B cell (primary cell): Measurements from ENCODE around the gene CARD10. TPM values are rescaled to one million over a fixed set of nuclear protein-coding genes. Genes with fewer than 3 reads are reported as not detected.
A peak's percentile ranks its signal among the peaks of the same experiment; 100 is the strongest.

ENCODE experiments used
- ATAC-seq: fragments of 200-7000 bp; cut with Tn5 transposase; one replicate; pipeline ENCODE4 v1.10.0; 2021; ENCODE audit warnings: low read depth, mild to moderate bottlenecking, moderate number of reproducible peaks, moderate library complexity
- CTCF ChIA-PET: fragments of 350-600 bp; sonication (Branson Sonifier 250); formaldehyde crosslinking; loops from one replicate; lab custom pipeline; 2021; ENCODE audit warnings: antibody characterized with exemption, inconsistent platforms; lab: Charles Lee
- POLR2A ChIA-PET: fragments of 350-600 bp; sonication (Branson Sonifier 250); formaldehyde crosslinking; loops from one replicate; lab custom pipeline; 2021; ENCODE audit warnings: antibody characterized with exemption; lab: Charles Lee
- DNase-seq: peaks from one replicate; pipeline ENCODE4 v3.0.0; 2013
- H2AFZ ChIP-seq: 2 replicates; pipeline ENCODE4 v1.6.1; 2012; ENCODE audit warnings: mild to moderate bottlenecking, low read depth, low read length; ENCODE audit not compliant: insufficient read depth, poor library complexity, severe bottlenecking
- H3K27ac ChIP-seq, 2 donors: 1 replicate in 1 of 2; 2 replicates in 1 of 2; pipeline ENCODE4 v1.5.1; 2012 to 2013; ENCODE audit warnings: low read length in 2 of 2, mild to moderate bottlenecking in 2 of 2, moderate library complexity in 1 of 2
- H3K27me3 ChIP-seq, 4 experiments: fragments of 200-600 bp in 1 of 4; sonication (generic) in 1 of 4; replicated peaks in 1 of 4; 1 replicate in 2 of 4; 2 replicates in 2 of 4; pipeline versions ENCODE4 v1.6.1 to v1.7.0; 2013 to 2016; ENCODE audit warnings: low read length in 3 of 4, mild to moderate bottlenecking in 2 of 4, mixed read lengths in 1 of 4, moderate library complexity in 1 of 4; ENCODE audit not compliant: insufficient read depth in 4 of 4, control insufficient read depth in 3 of 4; ENCODE audit errors: control extremely low read depth in 1 of 4
- H3K36me3 ChIP-seq, 2 experiments: replicated peaks in 1 of 2; 1 replicate in 1 of 2; 2 replicates in 1 of 2; pipeline versions ENCODE4 v1.6.1 to v1.7.1; 2013; ENCODE audit warnings: low read length in 1 of 2; ENCODE audit not compliant: insufficient read depth in 2 of 2, control insufficient read depth in 1 of 2; ENCODE audit errors: control extremely low read depth in 1 of 2, extremely low read depth in 1 of 2
- H3K4me1 ChIP-seq, 2 donors: fragments of 200-600 bp in 1 of 2; sonication (generic) in 1 of 2; 1 replicate in 1 of 2; 2 replicates in 1 of 2; pipeline versions ENCODE4 v1.5.1 to v1.6.1; 2013 to 2017; ENCODE audit warnings: low read length in 2 of 2; ENCODE audit not compliant: control insufficient read depth in 2 of 2, insufficient read depth in 2 of 2
- H3K4me2 ChIP-seq: replicated peaks from 2 replicates; pipeline ENCODE3; 2012; ENCODE audit warnings: mild to moderate bottlenecking, low read depth, low read length; ENCODE audit not compliant: poor library complexity, severe bottlenecking
- H3K4me3 ChIP-seq, 5 experiments: fragments of 200-600 bp in 1 of 5; sonication (generic) in 1 of 5; 1 replicate in 3 of 5; 2 replicates in 2 of 5; pipeline versions ENCODE4 v1.5.1 to v1.7.0; 2011 to 2016; ENCODE audit warnings: low read length in 4 of 5, mild to moderate bottlenecking in 4 of 5, low read depth in 2 of 5, control low read depth in 1 of 5, moderate library complexity in 1 of 5; ENCODE audit not compliant: insufficient read depth in 1 of 5; ENCODE audit errors: control extremely low read depth in 1 of 5, extremely low read depth in 1 of 5
- H3K79me2 ChIP-seq: fragments of 200-600 bp; sonication (generic); one replicate; pipeline ENCODE4 v1.6.0; 2016; ENCODE audit warnings: low read length; ENCODE audit not compliant: control insufficient read depth, insufficient read depth
- H3K9ac ChIP-seq: fragments of 200-600 bp; sonication (generic); 2 replicates; pipeline ENCODE4 v1.6.1; 2017; ENCODE audit warnings: mild to moderate bottlenecking, low read length, moderate library complexity
- H3K9me3 ChIP-seq, 3 donors: one replicate each; pipeline versions ENCODE4 v1.6.1 to v1.7.1; 2013; ENCODE audit warnings: low read length in 2 of 3; ENCODE audit not compliant: control insufficient read depth in 2 of 3, insufficient read depth in 1 of 3; ENCODE audit errors: control extremely low read depth in 1 of 3
- H4K20me1 ChIP-seq: 2 replicates; pipeline ENCODE4 v1.6.0; 2012; ENCODE audit warnings: mild to moderate bottlenecking, low read length; ENCODE audit not compliant: insufficient read depth, control insufficient read depth, poor library complexity, severe bottlenecking
- H3K27ac Mint-ChIP-seq: one replicate; pipeline ENCODE4 v1.8.0; 2021; ENCODE audit warnings: mixed read lengths
- H3K27me3 Mint-ChIP-seq: one replicate; pipeline ENCODE4 v1.8.0; 2021; ENCODE audit warnings: mixed read lengths
- H3K4me1 Mint-ChIP-seq: one replicate; pipeline ENCODE4 v1.8.0; 2021; ENCODE audit warnings: mixed read lengths
- H3K4me3 Mint-ChIP-seq: one replicate; pipeline ENCODE4 v1.8.0; 2021; ENCODE audit warnings: mixed read lengths
- H3K9me3 Mint-ChIP-seq: one replicate; pipeline ENCODE4 v1.8.0; 2022; ENCODE audit warnings: mixed read lengths; ENCODE audit not compliant: insufficient read depth
- CTCF ChIP-seq: fragments of 200-600 bp; IDR thresholded peaks from one replicate; pipeline ENCODE4 v1.8.0; 2022; ENCODE audit warnings: antibody characterized with exemption, mild to moderate bottlenecking
- EZH2 ChIP-seq: IDR thresholded peaks from 2 replicates; pipeline ENCODE4 v1.6.1; 2012; ENCODE audit warnings: borderline replicate concordance, low read depth, mild to moderate bottlenecking, moderate library complexity, low read length; ENCODE audit not compliant: insufficient read depth, poor library complexity, severe bottlenecking
- WGBS: methylation state at CpG from one replicate; pipeline ENCODE4 v1.1.5; 2013; ENCODE audit warnings: missing lambda C conversion rate; ENCODE audit not compliant: insufficient coverage; 5-methylcytosine and 5-hydroxymethylcytosine counted together
- intact Hi-C: fragments of 100-400 bp; cut with micrococcal nuclease; formaldehyde crosslinking; loops from one replicate; pipeline ENCODE4 v1.10.0; 2022
- polyA plus RNA-seq: library from polyadenylated mRNA; depleted of rRNA; stranded (reverse); fragments of >200 nt; gene quantifications from 2 replicates; pipeline ENCODE4 v1.2.3, GENCODE V29; 2012
- total RNA-seq, 2 donors: library from RNA; stranded (reverse); fragments of 120-200 nt in 1 of 2; gene quantifications; 1 replicate in 1 of 2; 2 replicates in 1 of 2; pipeline versions ENCODE4 v1.2.3 to v1.2.4, GENCODE V29; 2013 to 2022

Gene CARD10
- total and polyA plus RNA-seq, 2 donors (not counting 1 experiment from before 2014, with no cell fraction given) = not detected

- no peak overlapping the region for H3K9ac ChIP-seq
- ChIA-PET POLR2A (interaction anchor here (0.6 kb wide), 1 partner anchor 78 kb away, joined by 7 read pairs; no protein-coding TSS in a partner anchor), CTCF (interaction anchor here (0.6 to 4.8 kb wide), 12 partner anchors 9 to 376 kb away, joined by 3 to 69 read pairs (median 4); no protein-coding TSS in a partner anchor)
- DNase-seq (no peak), ATAC-seq (no peak)
- H3K4me1 ChIP-seq = peaks cover 35 to 40% of the 10 kb centered on the region in 2 donors
- WGBS = 94% methylated on average over 9 of the region's 14 CpGs
- H3K4me1 Mint-ChIP-seq = peaks cover 34% of the 10 kb centered on the region
- H3K9me3 ChIP-seq = peaks cover 0 to 22% (median 0%) of the 10 kb centered on the region in 3 donors
- H4K20me1 ChIP-seq = no peaks in the 10 kb centered on the region
- peak overlapping the region; percentile 67 for H3K27ac Mint-ChIP-seq
- no peak overlapping the region for H2AFZ ChIP-seq
- H3K4me3 Mint-ChIP-seq = peak overlapping the region; percentile 78
- TF ChIP-seq CTCF (peak; percentile 42), EZH2 (no peak)
- H3K79me2 ChIP-seq = no peaks in the 10 kb centered on the region
- intact Hi-C loops = no loop called here
- H3K27me3 ChIP-seq = peaks cover 0 to 57% (median 25%) of the 10 kb centered on the region in 4 experiments
- peaks cover 36% of the 10 kb centered on the region for H3K27me3 Mint-ChIP-seq
- no peaks in the 10 kb centered on the region for H3K36me3 ChIP-seq
- H3K4me2 ChIP-seq = peak overlapping the region; percentile 91
- no peak overlapping the region for H3K27ac ChIP-seq
- H3K4me3 ChIP-seq = no peak overlapping the region
- no peaks in the 10 kb centered on the region for H3K9me3 Mint-ChIP-seq
Measured at GRCh38 chr22:37562049-37562875, 43.0 kb upstream of the CARD10 start.
